ENCODE results near the gene TOP3B. TPM values are rescaled to one million over a fixed set of nuclear protein-coding genes. Genes with fewer than 3 reads are reported as not detected.

TOP3B gene
- total and polyA plus RNA-seq, 5 donors from 2014 or later, result 13.1 to 56.7 (median 15.3) TPM

GRCh38 chr22:22003233-22003632, 20.6 kb upstream of the TOP3B start:
- Histone ChIP-seq H3K27ac (ENCODE audit: insufficient read depth, low read length, poor library complexity, severe bottlenecking) (no peak overlapping the region), H3K4me3 (ENCODE audit: low read depth, low read length) (no peak overlapping the region), H3K36me3 (ENCODE audit: control insufficient read depth, insufficient read depth, low read length) (no peaks in the 10 kb centered on the region), H3K27me3 (ENCODE audit: control insufficient read depth, insufficient read depth, low read length) (no peaks in the 10 kb centered on the region), H3K4me1 (ENCODE audit: control insufficient read depth, insufficient read depth, low read length, poor library complexity, severe bottlenecking) (no peaks in the 10 kb centered on the region), H3K9me3 (ENCODE audit: control insufficient read depth in 2 of 2, low read length in 2 of 2) (no peaks in the 10 kb centered on the region)
- Mint-ChIP-seq H3K4me1 (no peaks in the 10 kb centered on the region), H3K36me3 (no peaks in the 10 kb centered on the region), H3K9me3 (no peaks in the 10 kb centered on the region), H3K27ac (no peak overlapping the region), H3K27me3 (peaks cover 31% of the 10 kb centered on the region), H3K4me3 (no peak overlapping the region)
- ATAC-seq (ENCODE audit: low read depth in 2 of 2) (no peak), DNase-seq (no peak)

DNA sequence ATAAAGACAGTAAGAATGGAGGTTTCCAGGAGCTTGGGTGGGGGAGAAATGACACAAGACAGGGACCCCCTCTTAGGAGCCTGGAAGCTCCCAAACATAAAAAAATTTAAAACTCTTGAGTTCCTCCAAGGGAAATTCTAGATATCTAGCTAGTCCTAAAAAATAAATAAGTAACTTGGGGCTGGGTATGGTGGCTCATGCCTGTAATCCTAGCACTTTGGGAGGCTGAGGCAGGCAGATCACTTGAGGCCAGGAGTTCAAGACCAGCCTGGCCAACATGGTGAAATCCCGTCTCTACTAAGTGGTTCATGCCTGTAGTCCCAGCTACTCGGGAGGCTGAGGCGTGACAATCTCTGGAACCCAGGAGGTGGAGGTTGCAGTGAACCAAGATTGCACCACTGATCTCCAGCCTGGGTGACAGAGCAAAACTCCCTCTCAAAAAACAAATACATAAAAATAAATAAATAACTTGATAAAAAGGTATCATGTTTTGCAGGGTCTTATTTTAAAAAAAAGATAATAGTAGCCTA, 20.0 kb upstream of the TOP3B start:
- Mint-ChIP-seq H3K9me3 (no peaks in the 10 kb centered on the region), H3K4me3 (no peak overlapping the region), H3K27me3 (peaks cover 26% of the 10 kb centered on the region), H3K4me1 (no peaks in the 10 kb centered on the region), H3K36me3 (no peaks in the 10 kb centered on the region), H3K27ac (no peak overlapping the region)
- Histone ChIP-seq H3K9me3 (ENCODE audit: control insufficient read depth in 2 of 2, low read length in 2 of 2) (no peaks in the 10 kb centered on the region), H3K4me1 (ENCODE audit: control insufficient read depth, insufficient read depth, low read length, poor library complexity, severe bottlenecking) (no peaks in the 10 kb centered on the region), H3K4me3 (ENCODE audit: low read depth, low read length) (no peak overlapping the region), H3K27me3 (ENCODE audit: control insufficient read depth, insufficient read depth, low read length) (no peaks in the 10 kb centered on the region), H3K27ac (ENCODE audit: insufficient read depth, low read length, poor library complexity, severe bottlenecking) (no peak overlapping the region), H3K36me3 (ENCODE audit: control insufficient read depth, insufficient read depth, low read length) (no peaks in the 10 kb centered on the region)
- DNase-seq (no peak), ATAC-seq (ENCODE audit: low read depth in 2 of 2) (no peak)

DNA sequence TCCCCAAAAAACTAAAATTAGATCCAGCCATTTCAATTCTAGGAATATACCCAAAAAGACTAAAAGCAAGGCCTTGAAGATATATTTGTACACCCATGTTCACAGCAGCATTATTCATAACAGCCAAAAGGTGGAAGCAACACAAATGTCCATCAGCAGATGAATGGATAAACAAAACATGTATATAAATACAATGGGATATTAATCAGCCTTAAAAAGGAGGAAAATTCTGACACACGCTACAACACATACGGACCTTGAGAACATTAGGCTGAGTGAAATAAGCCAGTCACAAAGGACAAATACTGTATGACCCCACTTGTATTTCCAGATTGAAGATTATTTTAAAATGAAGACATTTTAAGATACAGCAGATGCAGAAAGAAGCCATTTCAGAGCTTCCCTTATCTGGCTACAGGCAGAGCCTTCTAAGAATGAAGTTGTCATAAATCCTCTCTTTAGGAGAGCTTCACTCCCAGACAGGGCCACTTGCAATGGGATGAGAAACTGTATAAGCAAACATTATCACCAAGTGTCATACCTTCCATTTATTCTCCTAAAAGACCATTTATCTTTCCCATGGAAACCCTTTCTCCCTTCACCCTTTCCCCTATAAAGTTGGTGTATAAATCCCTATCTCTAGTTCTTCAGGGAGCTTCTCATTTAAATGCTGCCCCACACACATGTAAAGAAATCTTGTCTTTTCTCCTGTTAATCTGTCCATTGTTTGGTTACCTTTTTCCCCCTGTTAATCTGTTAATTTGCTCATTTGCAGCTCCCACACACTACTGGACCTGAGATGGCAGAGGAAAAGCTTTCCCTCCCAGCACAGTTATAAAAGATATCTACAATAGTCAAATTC, 19.3 kb upstream of the TOP3B start:
- Histone ChIP-seq H3K4me1 (ENCODE audit: control insufficient read depth, insufficient read depth, low read length, poor library complexity, severe bottlenecking) (no peaks in the 10 kb centered on the region), H3K4me3 (ENCODE audit: low read depth, low read length) (no peak overlapping the region), H3K9me3 (ENCODE audit: control insufficient read depth in 2 of 2, low read length in 2 of 2) (no peaks in the 10 kb centered on the region), H3K27me3 (ENCODE audit: control insufficient read depth, insufficient read depth, low read length) (no peaks in the 10 kb centered on the region), H3K36me3 (ENCODE audit: control insufficient read depth, insufficient read depth, low read length) (no peaks in the 10 kb centered on the region), H3K27ac (ENCODE audit: insufficient read depth, low read length, poor library complexity, severe bottlenecking) (no peak overlapping the region)
- Mint-ChIP-seq H3K4me1 (no peaks in the 10 kb centered on the region), H3K27ac (no peak overlapping the region), H3K27me3 (peaks cover 20% of the 10 kb centered on the region), H3K36me3 (no peaks in the 10 kb centered on the region), H3K4me3 (no peak overlapping the region), H3K9me3 (no peaks in the 10 kb centered on the region)
- ATAC-seq (ENCODE audit: low read depth in 2 of 2) (no peak), DNase-seq (no peak)

GRCh38 chr22:21998595-21999247, 16.1 kb upstream of the TOP3B start:
- no peak overlapping the region for H3K4me3 Mint-ChIP-seq
- no peak overlapping the region for H3K27ac ChIP-seq (ENCODE audit: insufficient read depth, low read length, poor library complexity, severe bottlenecking)
- no peaks in the 10 kb centered on the region for H3K27me3 ChIP-seq (ENCODE audit: control insufficient read depth, insufficient read depth, low read length)
- no peak for ATAC-seq (ENCODE audit: low read depth in 2 of 2)
- peaks cover 18% of the 10 kb centered on the region for H3K27me3 Mint-ChIP-seq
- H3K4me1 ChIP-seq (ENCODE audit: control insufficient read depth, insufficient read depth, low read length, poor library complexity, severe bottlenecking), result no peaks in the 10 kb centered on the region
- DNase-seq, result no peak
- H3K9me3 ChIP-seq (ENCODE audit: control insufficient read depth in 2 of 2, low read length in 2 of 2), result no peaks in the 10 kb centered on the region
- H3K4me1 Mint-ChIP-seq, result peaks cover 0 to 4% (median 0%) of the 10 kb centered on the region in 4 donors
- H3K36me3 ChIP-seq (ENCODE audit: control insufficient read depth, insufficient read depth, low read length), result no peaks in the 10 kb centered on the region
- H3K9me3 Mint-ChIP-seq, result no peaks in the 10 kb centered on the region
- H3K36me3 Mint-ChIP-seq, result no peaks in the 10 kb centered on the region
- no peak overlapping the region for H3K4me3 ChIP-seq (ENCODE audit: low read depth, low read length)
- H3K27ac Mint-ChIP-seq, result no peak overlapping the region

DNA sequence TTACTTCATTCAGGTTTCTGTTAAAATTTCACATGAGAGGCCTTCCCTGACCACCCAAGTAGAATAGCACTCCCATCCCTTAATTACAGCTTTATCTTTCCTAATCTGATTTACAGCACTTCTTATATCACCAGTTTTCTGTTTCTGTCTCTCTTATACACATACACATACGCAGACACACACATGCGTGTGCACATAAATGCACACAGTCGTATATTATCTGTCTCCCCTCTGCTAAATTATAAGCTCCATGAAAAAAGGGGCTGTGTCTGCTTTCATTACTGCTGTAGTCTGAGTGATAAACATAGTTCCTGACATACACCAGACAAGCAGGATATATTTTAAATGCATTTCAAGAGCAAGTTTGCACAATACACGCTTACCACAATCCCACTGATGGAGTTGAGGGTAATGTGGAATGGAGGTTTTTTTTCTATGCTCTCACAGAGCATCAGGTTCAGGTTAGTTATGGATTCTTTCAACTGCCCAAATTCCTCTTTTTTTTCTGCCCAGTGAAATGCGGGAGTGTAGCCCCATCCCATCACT, 13.7 kb upstream of the TOP3B start:
- H3K36me3 Mint-ChIP-seq, result no peaks in the 10 kb centered on the region
- H3K27ac Mint-ChIP-seq, result no peak overlapping the region
- H3K4me3 Mint-ChIP-seq, result no peak overlapping the region
- no peak overlapping the region for H3K27ac ChIP-seq (ENCODE audit: insufficient read depth, low read length, poor library complexity, severe bottlenecking)
- H3K27me3 ChIP-seq (ENCODE audit: control insufficient read depth, insufficient read depth, low read length), result no peaks in the 10 kb centered on the region
- H3K4me3 ChIP-seq (ENCODE audit: low read depth, low read length), result no peak overlapping the region
- H3K36me3 ChIP-seq (ENCODE audit: control insufficient read depth, insufficient read depth, low read length), result no peaks in the 10 kb centered on the region
- peaks cover 15% of the 10 kb centered on the region for H3K27me3 Mint-ChIP-seq
- ATAC-seq (ENCODE audit: low read depth in 2 of 2) (no peak), DNase-seq (no peak)
- H3K4me1 ChIP-seq (ENCODE audit: control insufficient read depth, insufficient read depth, low read length, poor library complexity, severe bottlenecking), result no peaks in the 10 kb centered on the region
- H3K9me3 ChIP-seq (ENCODE audit: control insufficient read depth in 2 of 2, low read length in 2 of 2), result no peaks in the 10 kb centered on the region
- H3K4me1 Mint-ChIP-seq, result peaks cover 0 to 4% (median 0%) of the 10 kb centered on the region in 4 donors
- no peaks in the 10 kb centered on the region for H3K9me3 Mint-ChIP-seq

DNA sequence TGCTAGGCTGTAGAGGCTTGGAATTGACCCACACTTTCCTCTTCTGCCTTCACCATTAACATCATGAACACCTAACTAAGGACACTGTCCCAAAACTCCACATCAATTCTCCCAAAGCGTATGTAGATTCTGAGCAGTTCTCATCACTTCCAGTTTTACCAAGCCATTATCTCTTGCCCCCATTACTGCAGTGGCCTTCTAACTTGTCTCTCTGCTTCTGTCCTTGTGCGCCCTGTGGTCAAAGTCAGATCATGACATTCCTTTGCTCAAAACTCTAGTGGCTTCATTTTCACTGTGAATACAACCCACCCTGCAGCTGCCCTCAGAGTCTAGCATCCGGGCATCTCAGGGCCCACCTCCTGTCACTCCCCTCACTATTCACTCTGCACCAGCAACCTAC, 13.1 kb upstream of the TOP3B start:
- H3K36me3 ChIP-seq (ENCODE audit: control insufficient read depth, insufficient read depth, low read length), result no peaks in the 10 kb centered on the region
- peaks cover 0 to 4% (median 0%) of the 10 kb centered on the region in 4 donors for H3K4me1 Mint-ChIP-seq
- H3K4me3 ChIP-seq (ENCODE audit: low read depth, low read length), result no peak overlapping the region
- H3K36me3 Mint-ChIP-seq, result no peaks in the 10 kb centered on the region
- H3K27ac ChIP-seq (ENCODE audit: insufficient read depth, low read length, poor library complexity, severe bottlenecking), result no peak overlapping the region
- H3K4me3 Mint-ChIP-seq, result no peak overlapping the region
- H3K4me1 ChIP-seq (ENCODE audit: control insufficient read depth, insufficient read depth, low read length, poor library complexity, severe bottlenecking), result no peaks in the 10 kb centered on the region
- H3K27me3 Mint-ChIP-seq, result peaks cover 13% of the 10 kb centered on the region
- H3K9me3 ChIP-seq (ENCODE audit: control insufficient read depth in 2 of 2, low read length in 2 of 2), result no peaks in the 10 kb centered on the region
- DNase-seq (no peak), ATAC-seq (ENCODE audit: low read depth in 2 of 2) (no peak)
- no peaks in the 10 kb centered on the region for H3K27me3 ChIP-seq (ENCODE audit: control insufficient read depth, insufficient read depth, low read length)
- H3K9me3 Mint-ChIP-seq, result no peaks in the 10 kb centered on the region
- H3K27ac Mint-ChIP-seq, result no peak overlapping the region

DNA sequence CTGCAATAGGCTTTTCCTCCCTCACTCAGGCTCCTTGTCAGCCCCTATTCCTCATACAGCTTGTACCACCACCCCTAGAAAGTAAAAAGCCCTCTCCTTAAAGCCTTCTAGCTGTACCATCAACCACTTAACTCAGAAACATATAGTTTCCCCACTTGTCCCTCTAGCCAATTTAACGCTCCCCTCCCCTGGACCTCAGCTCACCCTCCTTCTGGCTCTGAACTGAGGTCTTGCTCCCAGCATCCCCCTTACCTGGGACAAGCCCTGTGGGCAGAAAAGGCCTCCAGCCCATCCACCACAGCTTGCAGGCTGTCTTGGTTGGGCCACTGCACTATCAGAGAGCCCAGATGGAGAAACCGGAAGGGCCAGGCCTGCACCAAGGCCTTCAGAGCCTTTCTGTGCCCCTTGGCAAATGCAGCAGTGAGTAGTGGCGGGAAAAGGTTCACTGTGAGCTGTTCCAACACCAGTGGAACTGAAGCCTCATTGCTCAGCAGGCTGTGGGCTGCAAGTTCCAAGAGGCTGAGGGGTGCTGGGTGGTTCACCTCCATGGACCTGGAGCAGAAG, 12.4 kb upstream of the TOP3B start:
- no peak overlapping the region for H3K27ac Mint-ChIP-seq
- no peak overlapping the region for H3K4me3 Mint-ChIP-seq
- DNase-seq (no peak), ATAC-seq (ENCODE audit: low read depth in 2 of 2) (no peak)
- peaks cover 0 to 4% (median 0%) of the 10 kb centered on the region in 4 donors for H3K4me1 Mint-ChIP-seq
- peaks cover 9% of the 10 kb centered on the region for H3K27me3 Mint-ChIP-seq
- Histone ChIP-seq H3K4me1 (ENCODE audit: control insufficient read depth, insufficient read depth, low read length, poor library complexity, severe bottlenecking) (no peaks in the 10 kb centered on the region), H3K27me3 (ENCODE audit: control insufficient read depth, insufficient read depth, low read length) (no peaks in the 10 kb centered on the region), H3K36me3 (ENCODE audit: control insufficient read depth, insufficient read depth, low read length) (no peaks in the 10 kb centered on the region), H3K4me3 (ENCODE audit: low read depth, low read length) (no peak overlapping the region), H3K9me3 (ENCODE audit: control insufficient read depth in 2 of 2, low read length in 2 of 2) (no peaks in the 10 kb centered on the region), H3K27ac (ENCODE audit: insufficient read depth, low read length, poor library complexity, severe bottlenecking) (no peak overlapping the region)
- no peaks in the 10 kb centered on the region for H3K9me3 Mint-ChIP-seq
- H3K36me3 Mint-ChIP-seq, result no peaks in the 10 kb centered on the region
